HG02588 (cell line): Measurements from ENCODE around the gene BACH2.
"Not testable (repeated sequence)": the region's sequence is repeated elsewhere in the genome, so short reads cannot be mapped to it uniquely, and the experiment has no call there.

Experiments
- ATAC-seq: cut with Tn5 transposase; IDR thresholded peaks from one replicate; pipeline ENCODE4 v1.9.1; 2021; ENCODE audit warnings: mild to moderate bottlenecking, moderate library complexity; ENCODE audit not compliant: unreplicated experiment

Gene BACH2

DNA sequence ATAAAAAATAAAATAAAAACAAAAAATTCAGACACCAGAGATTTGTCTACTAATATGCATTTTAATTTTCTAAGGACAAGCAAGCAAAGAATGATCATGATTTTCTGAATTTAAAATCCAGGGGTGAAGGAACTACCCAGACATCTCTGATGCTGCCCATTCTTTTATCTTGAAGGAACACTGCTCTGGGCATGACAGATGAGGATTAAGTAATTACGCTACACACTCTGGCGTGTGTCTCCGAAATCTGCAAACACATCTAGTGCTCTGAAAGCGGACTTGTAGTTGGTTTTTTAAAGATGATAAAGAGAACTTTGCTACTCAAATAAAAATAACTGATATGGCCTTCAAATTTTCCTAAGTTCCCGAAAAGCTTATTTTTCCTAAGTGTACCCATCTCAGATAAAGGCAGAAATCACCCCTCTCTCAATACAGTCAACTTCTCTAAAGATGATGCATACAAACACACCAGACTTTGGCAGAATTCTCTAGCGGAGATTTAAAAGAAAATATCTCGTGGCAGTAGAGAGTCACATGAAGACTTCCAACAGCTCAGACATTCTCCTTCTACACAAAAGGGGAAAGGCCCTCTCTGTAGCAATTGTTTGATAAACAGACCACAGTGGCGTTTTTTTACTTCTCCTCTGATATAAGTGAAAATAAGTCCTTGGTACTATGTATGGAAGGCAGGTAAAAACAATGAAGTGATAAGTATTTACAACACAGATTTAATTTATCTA is 133.8 kb downstream of the BACH2 start:
- ATAC-seq, result no peak

DNA sequence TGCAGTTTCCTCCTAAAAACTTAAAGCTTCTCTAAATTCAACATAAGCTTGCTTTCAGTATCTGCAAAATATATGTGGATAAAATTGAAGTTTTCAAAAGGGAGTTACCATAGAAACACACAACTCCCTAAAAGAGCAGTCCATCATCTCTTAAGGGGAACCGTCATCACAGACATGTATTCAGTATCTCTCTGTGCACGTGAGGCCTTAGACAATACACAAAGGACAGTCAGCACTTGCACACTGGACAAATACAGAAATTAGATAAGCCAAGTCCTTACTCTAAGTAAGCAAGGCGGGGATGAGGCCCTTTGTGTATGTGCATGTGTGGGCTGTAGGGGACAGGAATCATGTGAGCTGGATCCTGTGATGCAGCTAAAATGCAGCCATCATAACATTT is 136.6 kb downstream of the BACH2 start:
- no peak for ATAC-seq

DNA sequence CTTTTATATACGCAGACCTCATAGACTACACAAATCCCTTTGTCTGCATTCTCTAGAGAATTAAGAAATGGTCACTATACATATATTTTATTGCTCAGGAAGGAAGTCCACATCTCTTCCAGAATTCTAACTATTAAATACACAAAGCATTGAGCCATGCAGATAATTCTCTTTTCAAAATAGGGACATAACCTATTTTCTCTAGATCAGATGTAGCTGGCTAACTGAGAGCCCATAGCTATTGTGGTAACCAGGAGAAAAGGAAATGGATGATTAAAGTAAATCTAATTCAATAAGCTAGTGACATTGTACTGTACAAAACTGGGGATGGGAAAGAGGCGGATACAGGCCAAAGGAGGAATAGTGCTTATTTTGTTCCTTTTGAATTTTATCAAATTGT is 137.2 kb downstream of the BACH2 start:
- no peak for ATAC-seq

DNA sequence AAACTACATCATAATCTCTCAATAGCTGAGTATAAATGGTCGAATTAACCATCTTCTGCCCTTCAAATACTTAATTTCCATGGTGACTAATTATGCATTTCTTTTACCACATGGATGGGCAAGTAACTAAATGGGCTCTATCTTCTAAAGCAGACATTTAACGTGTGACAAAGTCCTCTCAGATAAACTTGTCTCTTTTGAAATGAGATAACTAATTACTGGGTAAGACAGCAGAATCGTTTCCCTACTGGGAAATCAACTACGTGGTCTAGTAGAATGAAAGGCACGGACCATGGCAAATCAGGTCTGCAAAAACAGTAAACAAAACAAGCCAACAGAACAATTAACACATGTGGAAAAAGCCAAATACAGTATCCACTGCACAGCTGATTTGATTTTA is 137.7 kb downstream of the BACH2 start:
- no peak for ATAC-seq

DNA sequence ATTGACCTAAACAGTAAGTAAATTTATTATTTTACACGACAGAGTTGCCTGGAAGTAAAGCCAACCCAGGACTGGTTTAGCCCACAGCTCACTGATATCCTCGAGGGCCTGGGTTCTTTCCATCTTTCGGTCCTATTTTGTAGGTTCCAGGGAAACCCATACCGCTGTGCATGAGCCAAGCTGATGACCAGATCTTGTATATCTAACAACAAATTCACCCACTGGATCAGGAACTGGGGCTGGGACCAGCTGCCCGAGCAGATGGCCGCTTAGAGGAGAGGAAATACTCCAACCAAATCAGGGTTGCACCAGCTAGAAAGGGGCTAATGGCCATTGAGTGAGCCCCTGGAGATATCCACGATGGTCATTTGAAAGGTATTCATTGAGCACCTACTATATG is 139.2 kb downstream of the BACH2 start:
- ATAC-seq, result no peak

DNA sequence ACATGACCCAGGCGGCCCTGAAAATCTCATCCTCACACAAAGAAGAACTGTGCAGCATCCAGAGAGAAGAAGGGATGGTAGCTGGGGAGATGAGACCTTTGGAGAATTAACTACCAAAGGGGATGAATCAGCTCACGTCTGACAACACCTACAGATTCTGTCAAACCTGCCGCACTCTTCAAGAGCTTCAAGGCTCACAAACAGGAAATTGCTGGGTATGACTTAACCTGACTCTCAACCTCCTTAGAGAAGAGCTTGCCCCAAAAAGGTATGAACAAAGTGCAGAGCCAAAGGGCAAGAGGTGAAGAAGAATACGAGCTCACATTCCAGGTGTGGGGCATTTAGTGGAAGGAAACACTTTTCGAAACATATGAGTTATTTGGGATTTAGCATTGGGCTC is 139.8 kb downstream of the BACH2 start:
- no peak for ATAC-seq

DNA sequence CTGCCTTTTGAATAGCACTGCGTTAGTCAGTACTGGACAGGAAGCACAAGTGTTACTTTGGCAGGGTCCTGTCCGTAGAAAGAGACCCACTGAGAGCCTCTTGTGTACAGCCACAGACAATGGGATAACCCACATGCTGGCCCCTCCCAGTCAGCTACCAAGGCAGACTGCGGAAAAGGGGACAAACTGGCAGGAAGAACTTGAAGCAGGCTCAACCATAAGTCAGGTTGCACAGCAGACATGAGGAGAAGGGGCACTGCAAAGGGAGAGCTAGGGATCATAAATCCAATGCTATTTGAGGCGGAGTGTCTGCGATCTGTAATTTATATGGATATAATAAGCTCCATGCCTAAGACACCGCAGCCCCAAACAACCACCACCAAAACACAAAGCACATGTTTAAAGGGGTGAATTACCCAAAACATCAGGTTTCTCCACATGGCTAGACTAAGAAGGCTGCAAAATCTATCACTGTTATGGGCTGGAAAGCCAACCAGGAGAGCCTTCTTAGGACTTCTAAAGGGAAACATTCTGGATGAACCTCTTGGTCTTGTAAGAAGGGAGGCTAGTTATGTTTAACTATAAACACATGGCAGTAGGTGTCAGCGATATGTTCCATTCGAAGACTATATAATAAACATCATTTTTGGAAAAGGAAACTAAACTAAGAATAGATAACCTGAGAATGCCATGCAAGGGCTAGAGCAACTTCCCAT is 141.7 kb downstream of the BACH2 start:
- ATAC-seq, result no peak

DNA sequence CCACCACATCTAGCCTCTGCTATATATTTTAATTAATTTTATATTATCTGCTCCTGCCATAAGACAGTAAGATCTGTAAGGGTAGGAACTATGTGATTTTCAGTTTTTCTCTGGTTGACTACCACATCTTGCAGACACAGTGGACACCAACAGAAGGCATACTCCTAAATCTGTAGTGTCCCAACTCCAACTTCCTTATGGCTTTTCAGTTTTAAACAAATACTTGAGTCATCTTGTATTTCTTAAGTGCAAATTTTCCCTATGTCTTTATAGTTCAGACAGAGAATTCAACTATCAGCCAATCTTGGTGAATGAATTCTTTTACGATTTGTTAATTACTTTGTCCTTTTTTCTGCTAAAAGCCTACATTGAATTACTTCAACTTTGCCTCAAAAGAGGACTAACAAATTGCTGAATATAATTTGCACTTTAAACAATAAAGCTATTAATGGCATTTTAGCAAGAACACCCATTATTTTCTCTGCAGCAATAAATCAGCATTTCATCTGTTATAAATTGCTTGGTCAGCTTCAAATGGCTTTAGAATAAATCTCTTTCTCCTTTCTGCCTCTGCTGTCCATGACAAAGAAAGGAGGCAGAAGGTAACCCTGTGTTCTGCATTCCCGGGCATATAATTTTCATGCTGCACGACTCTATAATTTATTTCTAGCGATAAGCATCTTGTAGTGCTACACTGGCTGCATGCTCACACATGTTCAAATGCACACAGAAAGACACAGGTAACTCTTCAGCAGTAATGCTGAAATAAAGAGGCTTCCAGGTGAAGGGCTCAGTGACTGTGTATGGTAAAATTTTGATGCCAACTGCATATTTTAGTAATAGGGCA is 144.8 kb downstream of the BACH2 start:
- no peak for ATAC-seq

DNA sequence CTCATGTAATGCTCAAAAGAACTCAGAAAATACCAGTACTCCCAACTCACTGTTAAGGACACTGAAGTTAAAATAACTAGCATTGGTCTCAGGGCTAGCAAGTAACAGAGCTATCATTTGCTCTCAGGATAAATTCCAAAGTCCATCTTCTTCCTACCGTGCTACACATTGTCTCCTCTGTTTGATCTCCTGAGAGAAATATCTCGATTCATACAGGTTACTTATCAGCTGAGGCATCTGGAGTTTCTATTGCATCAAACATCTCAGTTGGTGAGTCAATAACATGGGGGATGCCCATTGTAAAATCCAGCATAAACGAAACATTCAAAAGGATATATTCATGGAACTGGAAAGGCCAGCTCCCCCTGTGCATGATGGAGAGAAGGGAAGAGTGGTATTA is 147.4 kb downstream of the BACH2 start:
- ATAC-seq, result no peak

DNA sequence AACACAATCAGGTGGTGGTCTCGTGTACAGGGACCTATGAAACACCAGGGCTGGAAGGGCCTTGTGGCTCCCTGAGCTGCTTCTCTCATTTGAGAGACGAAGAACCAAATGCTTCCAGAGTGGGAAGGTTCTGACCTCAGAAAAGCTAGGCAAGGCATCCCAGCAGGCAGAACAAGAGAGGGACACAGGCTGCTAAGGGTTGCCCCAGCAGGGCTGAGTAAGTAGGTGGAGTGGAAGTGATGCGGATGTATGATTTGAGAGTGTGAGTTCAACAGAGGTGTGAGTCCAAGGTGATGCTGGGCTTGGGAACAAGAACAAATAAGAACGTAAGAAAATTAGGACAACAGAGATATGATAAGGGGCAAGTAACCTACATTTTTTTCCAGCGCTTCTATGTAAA is 147.8 kb downstream of the BACH2 start:
- ATAC-seq, result no peak

DNA sequence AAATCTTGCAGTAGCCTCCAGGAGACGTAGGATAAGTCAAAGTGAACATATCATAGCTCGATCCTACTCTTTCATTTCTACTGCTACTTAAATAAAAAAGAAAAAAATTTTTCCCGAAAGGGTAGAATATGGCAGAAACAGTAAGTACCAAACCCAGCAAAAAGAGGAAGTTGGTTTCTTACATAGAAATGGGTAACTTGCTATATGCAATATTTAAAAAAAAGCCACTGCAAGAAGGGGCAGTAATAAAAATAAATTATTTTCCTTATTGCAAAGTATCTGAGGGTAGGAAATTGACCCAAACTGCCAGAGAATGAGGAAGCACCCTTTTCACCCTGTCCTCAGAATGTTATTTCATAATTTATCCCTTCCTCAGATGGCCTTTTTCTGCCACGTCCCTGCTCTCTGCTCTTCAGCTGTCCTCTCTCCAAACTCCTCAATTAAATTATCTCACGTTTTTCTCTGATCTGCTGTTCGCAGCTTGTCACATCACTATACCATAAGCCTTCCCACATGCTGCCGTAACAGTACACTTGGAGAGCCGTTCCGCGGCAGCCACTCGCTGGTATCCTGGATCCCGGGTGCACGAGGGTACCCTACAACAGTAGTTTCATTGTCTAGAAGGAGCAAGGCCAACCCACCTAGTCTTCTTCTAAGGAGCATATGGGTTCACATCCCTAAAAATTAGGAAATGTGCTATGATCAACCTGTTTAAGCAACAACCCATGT is 149.6 kb downstream of the BACH2 start:
- ATAC-seq, result no peak

DNA sequence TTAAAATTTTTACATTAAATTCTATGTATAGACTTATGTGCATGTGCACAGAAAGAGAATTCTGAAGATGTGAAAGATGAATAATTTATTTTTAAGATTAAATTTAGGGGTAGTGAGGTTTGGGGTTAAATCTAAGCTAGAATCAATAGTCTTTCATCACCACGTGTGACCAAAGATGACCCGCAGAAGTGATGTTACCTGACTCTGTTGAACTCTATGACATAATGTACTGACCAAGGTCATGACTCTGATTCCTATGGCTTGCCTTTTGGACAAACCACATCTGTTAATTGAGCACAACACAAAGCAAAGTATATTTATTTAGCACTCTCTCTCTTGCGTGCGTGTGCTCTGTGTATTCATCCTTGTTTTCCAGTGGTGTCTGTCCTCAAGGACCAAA is 150.6 kb downstream of the BACH2 start:
- no peak for ATAC-seq

DNA sequence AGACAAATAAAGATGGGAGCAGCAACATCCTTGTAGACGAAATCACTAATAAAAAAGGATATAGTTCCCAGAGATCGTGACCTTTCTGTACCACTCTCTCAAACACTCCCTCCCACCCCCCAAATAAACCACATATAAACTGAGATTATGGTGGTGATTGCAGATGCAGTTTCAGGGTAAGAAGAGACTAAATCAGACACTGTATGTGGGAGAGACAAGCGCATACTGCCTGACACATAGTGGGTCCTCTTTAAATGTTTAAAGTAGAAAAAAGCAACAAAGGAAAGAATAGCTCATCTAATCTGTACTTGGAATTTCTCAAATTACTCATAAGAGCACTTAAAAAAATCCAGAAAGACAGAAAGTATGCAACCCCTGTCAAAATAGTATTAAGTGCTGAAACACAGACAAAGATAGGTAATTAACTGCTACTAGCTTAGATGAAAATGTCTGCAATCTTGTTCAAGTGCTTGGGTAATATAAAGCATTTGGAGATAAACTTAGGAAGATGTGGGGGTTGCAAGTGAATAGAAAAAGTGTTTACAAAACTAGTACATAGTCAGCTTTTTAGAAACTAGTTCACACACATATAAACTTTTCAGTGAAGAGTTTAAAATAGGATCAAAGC is 151.6 kb downstream of the BACH2 start:
- no peak for ATAC-seq

DNA sequence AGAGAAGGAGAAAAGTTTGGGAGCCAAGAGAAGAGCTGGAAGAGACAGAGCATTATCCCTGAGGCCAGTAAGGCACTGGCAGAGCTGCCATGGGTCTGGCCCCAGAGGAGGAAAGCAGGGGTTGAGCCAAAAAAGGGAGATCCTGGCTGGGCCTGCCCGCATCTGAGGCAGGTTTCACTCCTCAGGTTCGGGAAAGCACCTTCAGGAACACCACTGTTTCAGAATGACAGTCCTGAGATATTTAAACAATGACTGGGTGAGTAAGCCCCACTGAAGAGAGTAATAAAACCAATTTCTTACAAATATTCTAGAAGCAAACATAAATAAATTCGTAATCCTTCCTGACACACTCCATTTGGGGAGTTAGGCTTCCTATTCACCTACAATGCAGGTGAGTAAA is 152.2 kb downstream of the BACH2 start:
- ATAC-seq, result peak; percentile 84

DNA sequence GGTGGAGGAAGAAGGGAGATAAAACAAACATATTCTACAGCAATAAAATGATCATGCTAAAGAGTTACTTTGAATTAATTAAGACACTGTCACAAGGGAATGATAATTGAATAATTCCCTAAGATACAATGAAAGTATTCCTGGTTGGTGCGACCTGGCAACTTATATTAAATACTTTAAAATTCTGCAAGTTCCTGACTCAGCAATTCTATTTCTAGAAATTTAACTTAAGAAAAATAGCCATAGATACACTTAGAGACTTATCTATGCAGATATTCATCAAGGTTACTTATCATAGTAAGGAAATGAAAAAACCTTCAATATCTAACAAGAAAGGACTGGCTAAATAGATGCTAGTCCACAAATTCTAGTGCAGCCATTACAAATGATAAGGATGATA is 156.0 kb downstream of the BACH2 start:
- ATAC-seq, result no peak

DNA sequence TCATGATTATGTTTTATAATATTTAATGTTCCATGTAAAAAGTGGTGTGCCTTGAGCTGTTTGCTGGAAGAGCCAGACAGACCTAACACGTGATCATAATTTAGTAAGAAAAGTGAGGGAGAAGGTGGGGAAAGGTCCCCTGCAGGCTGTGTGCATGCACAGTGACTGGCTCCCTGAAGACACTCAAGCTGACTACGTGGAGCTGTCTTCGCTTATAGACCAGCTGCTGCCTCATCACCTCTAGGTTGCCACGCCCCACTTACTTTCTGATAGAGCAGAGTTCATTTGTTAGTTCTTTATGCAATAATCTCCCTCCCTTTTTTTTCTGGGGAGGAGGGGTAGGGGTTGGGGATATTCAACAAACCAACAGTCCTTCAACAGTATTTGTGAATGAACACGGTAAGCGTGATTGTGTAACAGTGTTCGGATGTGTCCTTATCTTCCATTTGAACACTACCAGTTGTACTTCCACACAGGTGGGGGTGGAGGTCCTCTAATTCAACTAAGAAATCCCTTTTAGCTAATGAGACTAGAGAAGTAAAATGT is 157.3 kb downstream of the BACH2 start:
- ATAC-seq, result no peak

DNA sequence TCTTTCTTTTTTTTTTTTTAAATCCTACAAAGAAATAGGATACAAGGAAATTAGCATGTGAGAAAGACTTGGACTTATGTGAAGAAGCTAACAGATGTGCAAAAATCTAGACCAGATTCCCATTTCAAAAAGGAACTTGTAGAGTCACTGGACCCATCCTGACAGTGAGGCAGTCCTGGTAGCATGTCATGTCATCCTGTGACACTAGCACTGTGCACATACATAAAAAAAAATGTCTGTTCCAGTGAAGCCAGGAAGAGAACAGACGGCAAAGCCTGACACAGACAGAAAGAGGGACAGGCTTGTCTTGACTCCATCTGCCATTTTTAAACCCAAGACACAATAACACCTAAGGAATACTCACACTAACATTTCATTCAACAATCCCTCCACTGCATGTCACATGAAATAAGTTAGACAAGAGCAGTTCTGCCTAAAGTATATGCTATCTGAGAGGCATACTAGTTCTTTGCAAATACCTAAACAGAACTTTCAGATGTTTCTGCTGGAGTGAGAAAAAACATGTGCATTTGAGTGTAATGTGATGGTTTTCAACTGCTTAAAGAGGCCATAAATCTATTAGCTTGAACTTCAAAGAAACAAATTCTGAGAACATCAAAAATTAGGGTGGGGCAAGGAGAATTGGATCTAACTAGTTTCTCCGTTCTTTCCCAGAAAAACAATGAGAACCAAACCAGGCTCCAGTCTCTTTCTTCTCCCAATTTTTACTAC is 159.6 kb downstream of the BACH2 start:
- no peak for ATAC-seq

DNA sequence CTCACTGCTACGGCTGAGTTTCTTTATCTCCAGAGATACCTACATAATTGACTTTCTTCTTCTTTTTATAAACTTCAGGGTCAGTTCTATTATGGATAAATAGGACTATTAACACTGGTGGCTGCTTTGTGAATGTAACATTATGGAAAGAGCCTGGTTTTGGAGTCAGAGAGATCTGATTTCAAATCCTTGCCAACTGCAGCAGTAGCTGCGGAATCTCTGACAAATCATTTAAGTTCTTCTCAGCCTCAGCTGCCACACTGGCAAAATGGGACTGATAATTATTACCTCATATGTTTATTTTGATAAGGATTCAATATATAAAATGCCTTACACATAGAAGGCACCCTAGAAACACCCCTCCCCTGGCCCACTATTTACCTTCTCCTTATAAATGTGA is 160.5 kb downstream of the BACH2 start:
- ATAC-seq, result no peak

DNA sequence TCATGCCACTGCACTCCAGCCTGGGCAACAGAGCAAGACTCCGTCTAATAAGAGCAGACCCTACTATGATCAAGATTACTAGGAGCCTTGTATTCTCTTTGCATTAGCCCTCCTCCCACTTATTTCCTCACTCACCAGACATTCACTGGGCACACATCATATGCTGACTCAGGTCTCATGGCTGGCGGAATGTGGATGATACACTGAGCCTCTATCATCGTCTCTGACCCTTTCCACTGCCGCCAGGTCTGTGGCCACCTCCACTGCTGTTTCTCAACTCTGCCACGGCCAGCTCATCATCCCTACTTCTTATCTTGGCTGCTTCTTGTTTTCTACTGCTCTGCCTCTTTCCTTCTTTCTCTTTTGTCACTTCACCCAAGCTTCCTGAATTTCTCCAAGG is 161.0 kb downstream of the BACH2 start:
- no peak for ATAC-seq

DNA sequence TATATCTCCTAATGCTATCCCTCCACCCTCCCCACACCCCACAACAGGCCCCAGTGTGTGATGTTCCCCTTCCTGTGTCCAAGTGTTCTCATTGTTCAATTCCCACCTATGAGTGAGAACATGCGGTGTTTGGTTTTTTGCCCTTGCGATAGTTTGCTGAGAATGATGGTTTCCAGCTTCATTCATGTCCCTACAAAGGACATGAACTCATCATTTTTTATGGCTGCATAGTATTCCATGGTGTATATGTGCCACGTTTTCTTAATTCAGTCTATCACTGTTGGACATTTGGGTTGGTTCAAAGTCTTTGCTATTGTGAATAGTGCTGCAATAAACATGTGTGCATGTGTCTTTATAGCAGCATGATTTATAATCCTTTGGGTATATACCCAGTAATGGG is 163.0 kb downstream of the BACH2 start:
- not testable (repeated sequence) for ATAC-seq
